ES-I3 (cell line): ENCODE results near the gene ADAMTS7.
"Not testable (repeated sequence)": the region's sequence is repeated elsewhere in the genome, so short reads cannot be mapped to it uniquely, and the experiment has no call there.

ENCODE experiments used
- H3K36me3 ChIP-seq: 2 replicates; pipeline ENCODE4 v1.6.1; 2013; ENCODE audit warnings: mild to moderate bottlenecking, low read length, control low read depth, moderate library complexity; ENCODE audit not compliant: insufficient read depth
- H3K4me1 ChIP-seq: 2 replicates; pipeline ENCODE4 v1.6.1; 2013; ENCODE audit warnings: mild to moderate bottlenecking, control low read depth, low read length; ENCODE audit not compliant: insufficient read depth
- H3K9ac ChIP-seq: 2 replicates; pipeline ENCODE4 v1.6.1; 2013; ENCODE audit warnings: low read depth, mild to moderate bottlenecking, low read length, moderate library complexity
- H3K9me3 ChIP-seq: 2 replicates; pipeline ENCODE4 v1.6.1; 2013; ENCODE audit warnings: mild to moderate bottlenecking, low read length, moderate library complexity; ENCODE audit not compliant: control insufficient read depth, insufficient read depth

ADAMTS7 gene

GRCh38 chr15:78761475-78761874, 49.8 kb downstream of the ADAMTS7 start:
- not testable (repeated sequence) for H3K4me1 ChIP-seq, H3K9ac ChIP-seq, H3K9me3 ChIP-seq, H3K36me3 ChIP-seq

DNA sequence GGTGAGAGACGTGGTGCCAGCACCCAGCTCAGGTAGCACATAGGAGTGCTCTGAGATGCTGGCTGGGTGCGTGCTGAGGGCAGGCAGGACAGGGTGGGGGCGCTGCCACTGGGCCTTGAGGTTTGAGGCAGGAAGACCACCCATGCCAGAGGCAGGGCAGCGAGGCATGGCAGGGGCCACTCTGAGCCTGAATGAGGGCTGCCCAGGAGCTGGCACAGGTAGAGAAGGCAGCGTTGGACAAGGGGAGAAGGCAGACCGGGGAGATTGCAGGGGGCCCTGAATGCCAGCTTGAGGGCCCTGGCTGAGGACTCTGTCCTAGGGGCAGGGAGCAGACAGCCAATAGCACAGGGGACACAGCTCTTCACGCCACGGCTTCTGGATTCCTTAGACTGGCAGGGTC, 50.2 kb downstream of the ADAMTS7 start:
- Histone ChIP-seq H3K9me3 (no peaks in the 10 kb centered on the region), H3K9ac (no peak overlapping the region), H3K36me3 (no peaks in the 10 kb centered on the region), H3K4me1 (no peaks in the 10 kb centered on the region)

DNA sequence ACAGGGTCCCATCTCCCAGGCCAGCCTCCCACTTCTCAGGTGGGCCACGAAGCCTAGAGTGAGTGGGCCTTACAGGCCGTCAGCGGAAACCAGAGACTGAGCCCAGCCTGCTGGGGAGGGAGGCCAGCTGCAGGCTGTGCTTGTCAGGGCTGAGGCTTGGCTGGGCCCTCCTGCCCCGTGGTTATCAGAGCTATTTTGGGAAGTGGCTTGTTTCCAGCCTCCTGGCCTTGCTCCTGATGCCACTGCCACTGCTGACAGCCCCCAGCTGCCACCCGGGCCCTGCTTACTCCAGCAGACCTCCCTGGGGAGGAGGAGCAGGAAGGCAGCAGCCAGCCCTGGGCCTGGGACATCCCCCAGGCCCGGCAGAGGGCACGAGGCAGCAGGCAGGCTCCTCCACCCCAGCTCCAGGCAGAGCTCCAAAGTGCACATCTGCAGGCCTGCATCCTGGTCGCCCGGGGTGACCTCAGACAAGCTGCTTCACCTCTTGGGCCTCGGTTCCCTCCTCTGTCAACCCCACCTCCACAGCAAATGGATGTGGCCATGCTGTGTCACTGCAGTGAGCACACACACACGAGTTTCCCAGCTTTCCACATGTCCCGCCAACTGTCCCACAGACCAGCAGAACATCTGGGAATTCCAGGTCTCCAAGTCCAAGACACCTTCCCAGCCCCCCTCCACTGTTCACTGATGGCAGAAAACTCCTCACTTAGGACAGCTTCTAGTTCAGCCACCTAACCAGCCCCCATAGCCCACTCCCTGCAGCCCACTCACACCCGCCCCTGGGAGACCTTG, 51.0 kb downstream of the ADAMTS7 start:
- H3K4me1 ChIP-seq, H3K36me3 ChIP-seq, H3K9me3 ChIP-seq, H3K9ac ChIP-seq: not testable (repeated sequence)

DNA sequence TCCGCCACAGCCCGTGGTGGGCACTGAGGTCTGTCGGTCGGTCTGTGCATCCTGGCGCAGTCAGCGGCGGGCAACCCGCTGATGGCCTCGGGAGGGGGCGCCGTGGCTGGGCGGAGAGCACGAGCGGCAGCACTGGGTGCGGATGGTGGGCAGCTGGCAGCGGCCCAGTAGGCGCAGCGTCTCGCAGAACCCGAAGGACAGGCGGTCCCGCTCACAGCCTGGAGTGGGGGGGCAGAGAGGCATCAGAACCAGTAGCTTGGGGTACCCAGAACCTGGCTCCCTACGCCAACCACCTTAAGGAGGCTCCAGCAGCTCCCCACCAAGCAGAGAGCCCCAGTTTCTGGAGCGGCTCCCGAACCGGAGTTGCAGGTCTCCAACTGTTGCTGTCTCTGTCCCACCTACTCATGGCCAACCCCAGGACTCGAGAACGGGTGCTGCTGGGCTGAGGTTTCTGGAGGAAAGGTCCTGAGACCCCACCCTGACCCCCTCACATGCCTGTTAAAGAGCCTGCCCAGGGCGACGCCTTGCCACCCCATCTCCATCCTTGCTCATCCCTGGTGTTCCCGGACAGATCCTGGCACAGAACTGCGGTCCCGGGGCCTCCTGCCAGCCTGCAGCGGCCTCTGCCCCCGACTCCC, 51.8 kb downstream of the ADAMTS7 start:
- H3K4me1 ChIP-seq, H3K36me3 ChIP-seq, H3K9ac ChIP-seq, H3K9me3 ChIP-seq: not testable (repeated sequence)

DNA sequence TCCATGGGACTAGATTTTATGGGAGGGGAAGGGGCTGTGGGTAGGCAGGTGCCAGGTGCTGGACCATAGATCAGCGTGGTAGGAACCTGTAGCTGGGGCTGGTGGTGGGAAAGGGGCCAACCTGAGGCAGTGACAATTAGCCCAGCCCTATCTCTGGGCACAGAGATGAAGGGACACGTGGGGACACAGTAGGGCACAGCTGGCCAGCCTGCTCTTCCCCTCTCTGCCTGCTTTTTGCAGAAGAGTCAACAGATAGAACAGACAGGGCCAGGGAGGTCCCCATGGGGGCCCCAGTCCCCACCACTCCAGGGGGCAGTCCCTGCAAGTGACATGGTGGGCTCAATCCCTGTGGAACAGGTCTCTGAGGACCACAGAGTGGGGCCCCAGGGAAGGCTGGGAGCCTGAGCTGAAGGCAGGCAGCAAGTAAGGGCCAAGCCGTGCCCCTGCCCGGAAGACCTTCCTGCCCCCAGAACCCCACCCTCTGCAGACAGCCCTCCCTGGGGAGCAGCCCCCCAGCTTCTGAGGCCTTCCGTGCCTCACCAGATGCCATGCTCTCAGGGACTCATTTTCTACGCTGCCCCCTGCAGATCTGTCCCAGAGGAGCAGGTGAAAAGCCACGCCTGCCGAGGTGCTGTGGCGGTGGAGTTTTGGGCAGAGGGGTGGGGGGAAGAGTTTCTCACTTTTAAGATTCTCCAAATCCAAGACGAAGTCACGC, 52.6 kb downstream of the ADAMTS7 start:
- not testable (repeated sequence) for H3K9me3 ChIP-seq, H3K4me1 ChIP-seq, H3K36me3 ChIP-seq, H3K9ac ChIP-seq

GRCh38 chr15:78758084-78758483, 53.2 kb downstream of the ADAMTS7 start:
- not testable (repeated sequence) for H3K9ac ChIP-seq, H3K9me3 ChIP-seq, H3K4me1 ChIP-seq, H3K36me3 ChIP-seq

DNA sequence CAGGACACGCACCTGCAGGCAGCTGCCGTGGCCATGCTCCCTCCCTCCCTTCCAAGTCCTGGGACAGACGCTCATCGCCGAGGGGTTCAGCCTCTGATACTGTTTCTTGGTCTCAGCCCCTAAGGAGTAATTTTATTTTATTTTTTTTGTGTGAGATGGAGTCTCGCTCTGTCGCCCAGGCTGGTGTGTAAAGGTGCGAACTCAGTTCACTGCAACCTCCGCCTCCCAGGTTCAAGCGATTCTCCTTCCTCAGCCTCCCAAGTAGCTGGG, 53.7 kb downstream of the ADAMTS7 start:
- H3K9me3 ChIP-seq: no peaks in the 10 kb centered on the region
- H3K4me1 ChIP-seq: no peaks in the 10 kb centered on the region
- no peaks in the 10 kb centered on the region for H3K36me3 ChIP-seq
- H3K9ac ChIP-seq: no peak overlapping the region

DNA sequence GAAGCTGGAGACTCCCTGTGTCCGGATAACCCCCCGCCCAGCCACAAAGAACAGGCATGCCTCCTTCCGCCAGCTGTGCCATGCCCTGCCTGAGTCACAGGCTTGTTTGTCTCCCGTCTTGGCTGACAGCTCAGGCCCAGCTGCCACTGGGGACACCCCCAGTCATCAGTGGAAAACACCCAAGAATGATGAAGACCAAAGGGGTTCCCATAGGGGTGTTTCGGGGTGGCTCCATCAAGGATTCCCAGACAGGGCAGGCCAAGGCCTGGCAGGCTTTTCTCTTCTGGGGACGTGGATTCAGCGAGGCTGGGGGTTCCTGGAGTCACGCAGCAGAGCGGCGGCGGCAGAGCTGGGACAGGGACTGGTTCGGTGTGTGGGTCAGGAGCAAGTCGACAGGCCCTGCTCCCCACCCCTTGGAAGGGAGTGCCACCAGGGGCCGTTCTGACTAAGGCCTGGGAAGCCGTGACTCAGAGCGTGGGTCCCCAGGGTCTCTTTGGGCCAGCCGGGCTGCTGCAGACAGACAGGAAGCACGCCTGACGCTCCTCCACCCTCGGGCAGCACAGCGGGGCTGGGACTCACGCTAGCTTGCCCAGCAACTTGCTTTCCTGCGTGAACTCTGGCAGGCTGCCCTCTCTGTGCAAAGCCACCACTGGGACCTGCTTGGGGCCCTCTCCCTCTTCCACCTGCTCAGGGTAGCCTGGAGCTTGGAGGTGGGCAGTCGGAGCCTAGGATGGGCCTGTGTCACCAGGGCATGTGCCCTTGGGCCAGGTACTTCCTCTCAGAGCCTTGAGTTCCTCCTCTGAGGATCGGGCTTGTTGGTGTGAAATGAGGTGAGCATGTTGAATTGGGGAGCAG, 54.3 kb downstream of the ADAMTS7 start:
- H3K9me3 ChIP-seq, H3K9ac ChIP-seq, H3K4me1 ChIP-seq, H3K36me3 ChIP-seq: not testable (repeated sequence)

DNA sequence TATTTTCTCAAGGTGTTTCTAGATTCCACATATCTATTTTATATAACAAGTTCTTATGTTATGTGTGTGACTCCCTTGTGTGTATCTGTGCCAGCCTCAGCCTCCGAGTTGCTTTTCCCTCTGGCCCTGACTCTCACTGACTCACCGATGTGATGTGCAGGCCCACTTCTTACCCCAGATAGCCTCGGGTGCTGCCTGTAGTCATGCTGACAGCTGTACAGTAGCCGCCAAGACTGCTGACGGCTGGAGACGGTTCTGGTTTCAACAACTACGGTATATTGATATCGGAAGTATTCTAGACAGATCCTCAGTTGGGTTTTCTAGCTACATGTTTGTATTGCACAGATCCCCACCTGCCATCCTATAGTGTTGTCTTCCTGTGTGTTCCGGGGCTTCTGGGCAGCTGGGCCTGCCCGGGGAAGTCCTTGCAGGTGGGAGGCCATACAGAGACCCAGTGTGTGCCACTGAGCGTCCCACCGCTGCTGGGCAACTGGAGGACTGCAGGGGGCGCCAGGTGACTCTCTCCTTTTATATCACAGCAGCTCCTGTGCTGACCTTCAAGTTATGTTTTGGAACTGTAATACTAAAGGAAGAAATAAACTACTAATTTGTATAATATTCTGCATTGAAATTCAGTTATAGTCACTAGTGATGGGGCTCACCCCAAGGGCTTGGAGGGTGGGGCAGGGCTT, 55.2 kb downstream of the ADAMTS7 start:
- H3K4me1 ChIP-seq, H3K9ac ChIP-seq, H3K36me3 ChIP-seq: not testable (repeated sequence)

DNA sequence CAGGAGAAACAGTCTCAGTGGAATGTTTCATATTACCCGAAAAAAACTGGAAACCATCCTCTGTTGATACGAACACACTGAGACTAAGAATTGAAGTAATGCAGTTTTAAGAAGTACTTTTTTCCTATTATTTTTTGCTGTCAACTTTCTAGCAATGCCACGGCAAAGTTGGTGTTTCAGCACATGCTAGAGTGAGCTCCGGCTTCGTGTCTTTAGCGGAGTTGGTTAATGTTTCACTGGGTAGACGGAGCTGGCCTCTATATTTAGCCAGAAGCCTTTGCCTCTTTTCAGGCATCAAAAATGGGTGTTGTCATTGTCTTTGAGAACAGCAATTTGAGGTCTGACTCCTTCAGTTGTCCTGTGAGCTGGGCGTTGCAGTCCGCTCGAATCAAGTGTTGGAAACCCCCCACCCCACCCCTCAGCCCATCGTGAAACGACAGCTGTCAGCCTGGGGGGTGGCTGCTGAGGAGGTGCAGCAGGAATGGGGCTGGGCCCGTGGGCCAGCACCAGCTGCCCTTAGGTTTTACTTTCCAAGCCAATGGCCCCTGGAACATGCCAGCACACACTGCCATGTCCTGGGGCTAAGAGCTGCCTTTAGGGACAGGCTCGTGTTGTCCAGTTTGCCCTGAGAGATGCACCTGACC, 56.5 kb downstream of the ADAMTS7 start:
- not testable (repeated sequence) for H3K4me1 ChIP-seq, H3K9ac ChIP-seq, H3K36me3 ChIP-seq, H3K9me3 ChIP-seq

More for the DNA sequence above, 55.2 kb downstream of the ADAMTS7 start:
- not testable (repeated sequence) for H3K9me3 ChIP-seq

GRCh38 chr15:78753751-78754535, 57.3 kb downstream of the ADAMTS7 start:
- H3K36me3 ChIP-seq, H3K9me3 ChIP-seq, H3K4me1 ChIP-seq, H3K9ac ChIP-seq: not testable (repeated sequence)

GRCh38 chr15:78753359-78753659, 58.0 kb downstream of the ADAMTS7 start:
- not testable (repeated sequence) for H3K4me1 ChIP-seq, H3K9me3 ChIP-seq, H3K36me3 ChIP-seq, H3K9ac ChIP-seq

DNA sequence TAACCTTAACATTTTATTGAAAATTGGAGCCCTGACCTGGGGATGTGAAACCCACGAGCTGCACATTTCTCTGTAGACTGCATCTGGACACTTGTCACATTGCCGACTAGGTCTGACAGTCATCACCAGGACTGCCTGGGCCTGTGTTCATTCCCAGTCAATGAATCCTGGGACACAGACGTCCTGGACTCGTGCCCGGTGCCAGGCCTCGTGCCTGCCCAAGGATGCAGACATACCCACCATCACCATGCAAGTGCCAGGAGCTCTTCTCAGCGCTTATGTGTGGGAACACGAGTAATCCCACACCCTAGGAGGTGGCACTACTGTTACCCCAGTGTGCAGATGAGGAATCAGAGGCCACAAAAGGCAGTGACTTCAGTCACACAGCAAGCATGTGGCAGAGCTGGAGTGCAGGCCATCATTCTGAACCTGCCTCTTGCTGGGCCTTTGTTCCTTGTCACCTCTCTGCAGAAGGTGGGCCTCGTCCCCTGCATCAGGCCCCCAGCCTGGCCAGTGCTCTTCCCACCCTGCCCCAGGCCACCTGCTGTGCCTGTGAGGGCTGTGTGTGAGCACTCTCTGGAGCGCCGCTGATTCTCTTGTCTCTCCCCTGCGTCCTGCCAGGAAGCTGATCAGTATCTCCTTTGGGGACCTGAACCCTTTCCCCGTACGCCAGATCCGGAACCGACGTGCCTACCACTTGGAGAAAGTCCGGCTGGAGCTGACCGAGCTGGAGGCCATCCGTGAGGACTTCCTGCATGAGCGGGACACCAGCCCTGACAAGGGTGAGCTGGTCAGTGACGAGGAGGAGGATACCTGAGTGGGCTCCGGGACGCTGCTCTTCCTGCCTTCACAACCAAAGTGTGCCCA, 58.5 kb downstream of the ADAMTS7 start:
- no peak overlapping the region for H3K9ac ChIP-seq
- no peaks in the 10 kb centered on the region for H3K4me1 ChIP-seq
- H3K36me3 ChIP-seq: no peaks in the 10 kb centered on the region
- no peaks in the 10 kb centered on the region for H3K9me3 ChIP-seq
